IMR-90 (cell line): Measurements from ENCODE around the gene CIROP. TPM values are rescaled to one million over a fixed set of nuclear protein-coding genes. Genes with fewer than 3 reads are reported as not detected.

Experiments used
- ATAC-seq: fragments of 200-7000 bp; cut with Tn5 transposase; 2 replicates; pipeline ENCODE4 v1.9.1; 2020; ENCODE audit warnings: low read depth, mild to moderate bottlenecking, moderate library complexity
- BruUV-seq: library from RNA; stranded (reverse); fragments of 400-500 nt; replicated peaks from 2 replicates; lab custom pipeline; 2021; lab: Mats Ljungman, UMichigan
- CTCF ChIA-PET: fragments of 300-600 bp; formaldehyde crosslinking; extraction: SDS; loops from one replicate; lab custom pipeline; 2021; ENCODE audit warnings: antibody characterized with exemption; lab: Yijun Ruan, JAX
- POLR2A ChIA-PET: fragments of 300-600 bp; sonication (Branson Sonifier 250); formaldehyde crosslinking; loops from one replicate; lab custom pipeline; 2022; ENCODE audit warnings: antibody characterized with exemption; ENCODE audit not compliant: unreplicated experiment; lab: Charles Lee
- DNase-seq: peaks from one replicate; pipeline ENCODE4 v3.0.0; 2013
- H2AFZ ChIP-seq: replicated peaks from 2 replicates; pipeline ENCODE3; 2013; ENCODE audit warnings: low read length, mild to moderate bottlenecking; ENCODE audit not compliant: poor library complexity
- H2AK5ac ChIP-seq: 2 replicates; pipeline ENCODE4 v1.6.1; 2013; ENCODE audit warnings: low read depth, low read length, inconsistent platforms
- H2AK9ac ChIP-seq: replicated peaks from 2 replicates; pipeline ENCODE3; 2013; ENCODE audit warnings: mild to moderate bottlenecking, low read depth, low read length, moderate library complexity; ENCODE audit not compliant: poor library complexity
- H2BK120ac ChIP-seq: 2 replicates; pipeline ENCODE4 v1.6.1; 2013; ENCODE audit warnings: low read depth, low read length, inconsistent platforms
- H2BK15ac ChIP-seq: 3 replicates; pipeline ENCODE4 v1.6.1; 2013; ENCODE audit warnings: low read depth, low read length, inconsistent platforms
- H2BK20ac ChIP-seq: 2 replicates; pipeline ENCODE4 v1.6.1; 2013; ENCODE audit warnings: low read depth, mild to moderate bottlenecking, inconsistent platforms, low read length, moderate library complexity
- H2BK5ac ChIP-seq: 2 replicates; pipeline ENCODE4 v1.6.1; 2013; ENCODE audit warnings: mild to moderate bottlenecking, low read depth, low read length, inconsistent platforms; ENCODE audit not compliant: poor library complexity, severe bottlenecking
- H3K14ac ChIP-seq: replicated peaks from 2 replicates; pipeline ENCODE4 v1.6.1; 2013; ENCODE audit warnings: low read depth, low read length, inconsistent platforms
- H3K18ac ChIP-seq: 2 replicates; pipeline ENCODE4 v1.6.1; 2013; ENCODE audit warnings: low read depth, low read length, control low read depth
- H3K23ac ChIP-seq: 2 replicates; pipeline ENCODE4 v1.6.1; 2013; ENCODE audit warnings: low read depth, low read length, inconsistent platforms
- H3K27ac ChIP-seq: 2 replicates; pipeline ENCODE4 v1.5.1; 2013; ENCODE audit warnings: mild to moderate bottlenecking, control low read depth, low read length; ENCODE audit not compliant: insufficient read depth
- H3K27me3 ChIP-seq: 2 replicates; pipeline ENCODE4 v1.6.1; 2013; ENCODE audit warnings: low read length; ENCODE audit not compliant: control insufficient read depth, insufficient read depth
- H3K36me3 ChIP-seq: 2 replicates; pipeline ENCODE4 v1.6.1; 2013; ENCODE audit warnings: low read length, mixed read lengths; ENCODE audit not compliant: control insufficient read depth, insufficient read depth
- H3K4ac ChIP-seq: 2 replicates; pipeline ENCODE4 v1.6.1; 2013; ENCODE audit warnings: low read depth, low read length, inconsistent platforms
- H3K4me1 ChIP-seq: 2 replicates; pipeline ENCODE4 v1.6.1; 2013; ENCODE audit warnings: low read length, mixed read lengths; ENCODE audit not compliant: control insufficient read depth, insufficient read depth
- H3K4me2 ChIP-seq: 2 replicates; pipeline ENCODE4 v1.6.1; 2013; ENCODE audit warnings: low read depth, mild to moderate bottlenecking, control low read depth, low read length, moderate library complexity
- H3K4me3 ChIP-seq: 2 replicates; pipeline ENCODE4 v1.5.1; 2013; ENCODE audit warnings: low read depth, mild to moderate bottlenecking, control low read depth, low read length, moderate library complexity; ENCODE audit not compliant: insufficient read depth
- H3K56ac ChIP-seq: 2 replicates; pipeline ENCODE4 v1.6.1; 2013; ENCODE audit warnings: low read length, inconsistent platforms; ENCODE audit not compliant: insufficient read depth; ENCODE audit errors: extremely low read depth
- H3K79me1 ChIP-seq, 2 experiments: 2 replicates each; pipeline ENCODE4 v1.6.1; 2013; ENCODE audit warnings: low read length in 2 of 2, inconsistent platforms in 1 of 2, low read depth in 1 of 2
- H3K9ac ChIP-seq: 2 replicates; pipeline ENCODE4 v1.6.1; 2013; ENCODE audit warnings: low read depth, low read length, control low read depth
- H3K9me1 ChIP-seq: 2 replicates; pipeline ENCODE4 v1.6.1; 2013; ENCODE audit warnings: low read length, inconsistent platforms; ENCODE audit not compliant: insufficient read depth
- H3K9me3 ChIP-seq: 2 replicates; pipeline ENCODE4 v1.6.1; 2013; ENCODE audit warnings: low read length; ENCODE audit not compliant: control insufficient read depth, insufficient read depth
- H4K20me1 ChIP-seq: 2 replicates; pipeline ENCODE4 v1.6.1; 2013; ENCODE audit warnings: low read length, inconsistent platforms; ENCODE audit not compliant: insufficient read depth
- H4K5ac ChIP-seq: 2 replicates; pipeline ENCODE4 v1.6.1; 2013; ENCODE audit warnings: mild to moderate bottlenecking, low read depth, low read length, control low read depth
- H4K8ac ChIP-seq, 2 experiments: 2 replicates each; pipeline ENCODE4 v1.6.1; 2013; ENCODE audit warnings: low read depth in 2 of 2, low read length in 2 of 2, control low read depth in 1 of 2, inconsistent platforms in 1 of 2
- H4K91ac ChIP-seq: 2 replicates; pipeline ENCODE4 v1.6.1; 2013; ENCODE audit warnings: low read depth, low read length, inconsistent platforms; ENCODE audit not compliant: insufficient read depth
- CEBPB ChIP-seq: IDR thresholded peaks from 2 replicates; pipeline ENCODE4 v1.6.1; 2012; ENCODE audit warnings: low read depth, low read length, improper control_type of control experiment
- FOS ChIP-seq: fragments of 150-350 bp; IDR thresholded peaks from 2 replicates; pipeline ENCODE4 v1.6.1; 2016; ENCODE audit warnings: low read depth, low read length
- WGBS, 2 experiments: methylation state at CpG; one replicate each; pipeline versions ENCODE4 v1.1.5 to v1.1.7; 2013; ENCODE audit warnings: missing lambda C conversion rate in 2 of 2; ENCODE audit not compliant: insufficient read length in 1 of 2; ENCODE audit errors: extremely low coverage in 2 of 2; 5-methylcytosine and 5-hydroxymethylcytosine counted together
- dilution Hi-C: fragments of 300-500 bp; cut with HindIII; formaldehyde crosslinking; loops from one replicate; pipeline ENCODE4 v1.14.3; 2018; ENCODE audit warnings: low sequenced_read_pairs; ENCODE audit not compliant: unreplicated experiment
- in situ Hi-C: fragments of 300-500 bp; cut with MboI; formaldehyde crosslinking; loops from 3 replicates; pipeline ENCODE4 v1.14.3; 2019; ENCODE audit warnings: low sequenced_read_pairs, inconsistent platforms, mixed read lengths
- intact Hi-C: fragments of 100-400 bp; cut with micrococcal nuclease; formaldehyde crosslinking; loops from 2 replicates; pipeline ENCODE4 v1.10.0; 2022
- polyA plus RNA-seq, 3 experiments: library from polyadenylated mRNA; depleted of rRNA; stranded (reverse); fragments of >200 nt; gene quantifications; 2 replicates each; pipeline ENCODE4 v1.2.3, GENCODE V29; 2012; ENCODE audit warnings: low replicate concordance in 1 of 3
- total RNA-seq: library from RNA; depleted of rRNA; stranded (reverse); fragments of >200 nt; gene quantifications from 2 replicates; pipeline ENCODE4 v1.2.3, GENCODE V29; 2012

CIROP gene
- total and polyA plus RNA-seq, 2 of the 4 experiments (the other 2 are of a cell fraction): 0.31 to 0.36 TPM

DNA sequence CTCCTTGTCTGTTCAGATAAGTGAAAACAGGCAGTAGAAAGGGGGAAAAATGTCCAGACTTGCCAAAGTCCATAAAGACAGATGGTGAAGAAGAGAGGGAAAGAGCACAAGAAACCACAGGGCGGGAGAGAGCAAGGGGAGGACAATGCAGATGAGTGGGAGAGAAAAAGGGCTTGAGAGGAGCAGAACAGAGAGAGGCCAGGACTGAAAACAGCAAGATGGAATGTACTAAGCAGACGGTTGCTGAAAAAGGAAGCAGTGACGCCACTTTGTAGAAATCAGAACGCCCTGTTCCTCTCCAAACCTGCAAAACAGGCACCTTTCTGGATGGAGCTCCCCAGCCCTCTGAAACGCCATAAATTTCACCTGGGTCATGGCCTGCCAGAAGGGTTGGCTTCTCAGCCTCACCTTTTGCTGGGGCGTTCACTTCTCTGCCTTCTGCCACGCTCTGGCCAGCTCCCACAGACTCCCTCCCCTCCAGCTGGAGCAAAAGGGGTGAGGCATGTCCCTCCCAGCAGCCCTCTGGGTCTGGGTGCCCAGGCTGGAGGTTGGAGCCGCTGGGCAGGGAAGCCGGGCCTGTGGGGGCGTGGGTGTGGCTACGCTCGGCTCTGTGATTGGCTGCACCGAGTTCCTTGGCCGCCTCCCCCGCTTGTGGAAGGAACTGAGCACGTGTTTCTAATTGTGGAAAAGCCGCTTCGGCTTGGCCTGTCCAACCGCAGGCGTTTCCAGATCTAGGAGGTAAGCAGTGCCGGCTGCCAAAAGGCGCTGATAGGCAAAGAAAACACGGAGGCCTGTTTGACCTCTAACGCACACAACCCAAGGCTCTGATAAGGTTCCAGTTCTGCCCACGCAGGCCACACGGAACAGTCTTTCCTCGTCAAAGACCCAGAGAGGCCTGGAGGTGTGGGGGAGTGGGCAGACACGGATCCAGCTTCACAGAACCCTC lies 49.3 kb upstream of the CIROP start:
- Histone ChIP-seq H3K14ac (no peak overlapping the region), H3K79me1 (no peaks in the 10 kb centered on the region), H3K36me3 (no peaks in the 10 kb centered on the region), H3K9me1 (0 out of 2 replicates have a peak, but pooled peaks cover 3% of the 10 kb centered on the region), H2BK5ac (no peak overlapping the region), H2AK9ac (no peak overlapping the region), H3K4me1 (peaks cover 4% of the 10 kb centered on the region), H3K4me3 (no peak overlapping the region), H3K56ac (no peak overlapping the region), H3K4ac (no peak overlapping the region), H3K27ac (no peak overlapping the region), H2BK20ac (no peak overlapping the region), H3K18ac (no peak overlapping the region), H4K91ac (no peak overlapping the region), H3K27me3 (peaks cover 16% of the 10 kb centered on the region), H4K8ac (peak overlapping the region in 1 of 2 experiments; percentile 15; a peak in 1 of 4 replicates), H3K9me3 (no peaks in the 10 kb centered on the region), H4K5ac (no peak overlapping the region; the same call in 1 of the 2 replicates), H4K20me1 (no peaks in the 10 kb centered on the region), H2BK120ac (no peak overlapping the region), H3K23ac (no peak overlapping the region), H2AFZ (peak overlapping the region; percentile 36), H2BK15ac (no peak overlapping the region), H2AK5ac (no peak overlapping the region), H3K4me2 (no peak overlapping the region), H3K9ac (no peak overlapping the region)
- POLR2A ChIA-PET: no interaction called here
- intact Hi-C loops (loop anchor here (2.0 kb wide), 1 partner anchor 33 kb away; no protein-coding TSS in a partner anchor), dilution Hi-C loops (no loop called here), in situ Hi-C loops (no loop called here)
- TF ChIP-seq FOS: no peak
- TF ChIP-seq CEBPB: no peak
- CTCF ChIA-PET: no interaction called here
- DNase-seq: no peak
- ATAC-seq: no peak
- BruUV-seq: no TSS peak
- WGBS, 2 experiments: 85% methylated on average over 4 of the region's 28 CpGs; no CpG with 5 or more reads in 1 of the 2 experiments
